ENCODE data around the gene PLAGL1.

Gene PLAGL1

GRCh38 chr6:143964674-143965081, 43.4 kb downstream of the PLAGL1 start:
- DNase-seq, result no peak

GRCh38 chr6:143963158-143963919, 44.7 kb downstream of the PLAGL1 start:
- DNase-seq, result no peak

- DNase-seq, result no peak
These were observed 45.9 kb downstream of the PLAGL1 start for GRCh38 chr6:143961886-143962878.

GRCh38 chr6:143961066-143961465, 47.0 kb downstream of the PLAGL1 start:
- DNase-seq, result no peak

GRCh38 chr6:143959927-143960326, 48.1 kb downstream of the PLAGL1 start:
- DNase-seq, result no peak

GRCh38 chr6:143958839-143959399, 49.1 kb downstream of the PLAGL1 start:
- DNase-seq, result no peak

GRCh38 chr6:143957679-143958274, 50.3 kb downstream of the PLAGL1 start:
- no peak for DNase-seq

- no peak for DNase-seq
These were observed 52.1 kb downstream of the PLAGL1 start for GRCh38 chr6:143955971-143956370.

GRCh38 chr6:143953922-143954321, 54.1 kb downstream of the PLAGL1 start:
- no peak for DNase-seq

GRCh38 chr6:143952947-143953701, 54.9 kb downstream of the PLAGL1 start:
- no peak for DNase-seq

- no peak for DNase-seq
These were observed 55.8 kb downstream of the PLAGL1 start for GRCh38 chr6:143952060-143952778.

GRCh38 chr6:143950875-143951274, 57.2 kb downstream of the PLAGL1 start:
- no peak for DNase-seq

GRCh38 chr6:143949962-143950361, 58.1 kb downstream of the PLAGL1 start:
- no peak for DNase-seq

GRCh38 chr6:143949535-143949934, 58.5 kb downstream of the PLAGL1 start:
- no peak for DNase-seq

GRCh38 chr6:143948208-143948607, 59.9 kb downstream of the PLAGL1 start:
- no peak for DNase-seq

- DNase-seq, result peak; percentile 73 to 78
These were observed 66.0 kb downstream of the PLAGL1 start for GRCh38 chr6:143941852-143942627.

- DNase-seq, result peak; percentile 54 to 66
These were observed 68.0 kb downstream of the PLAGL1 start for GRCh38 chr6:143940011-143940597.

- no peak for DNase-seq
These were observed 68.7 kb downstream of the PLAGL1 start for GRCh38 chr6:143939364-143939763.

GRCh38 chr6:143937668-143937970, 70.4 kb downstream of the PLAGL1 start:
- DNase-seq, result no peak
